ENCODE data around the gene THSD7B. TPM values are rescaled to one million over a fixed set of nuclear protein-coding genes. Genes with fewer than 3 reads are reported as not detected.
"Not testable (repeated sequence)": the region's sequence is repeated elsewhere in the genome, so short reads cannot be mapped to it uniquely, and the experiment has no call there.

THSD7B gene
- total RNA-seq, 2 donors from 2014 or later = 0.16 to 0.88 TPM

DNA sequence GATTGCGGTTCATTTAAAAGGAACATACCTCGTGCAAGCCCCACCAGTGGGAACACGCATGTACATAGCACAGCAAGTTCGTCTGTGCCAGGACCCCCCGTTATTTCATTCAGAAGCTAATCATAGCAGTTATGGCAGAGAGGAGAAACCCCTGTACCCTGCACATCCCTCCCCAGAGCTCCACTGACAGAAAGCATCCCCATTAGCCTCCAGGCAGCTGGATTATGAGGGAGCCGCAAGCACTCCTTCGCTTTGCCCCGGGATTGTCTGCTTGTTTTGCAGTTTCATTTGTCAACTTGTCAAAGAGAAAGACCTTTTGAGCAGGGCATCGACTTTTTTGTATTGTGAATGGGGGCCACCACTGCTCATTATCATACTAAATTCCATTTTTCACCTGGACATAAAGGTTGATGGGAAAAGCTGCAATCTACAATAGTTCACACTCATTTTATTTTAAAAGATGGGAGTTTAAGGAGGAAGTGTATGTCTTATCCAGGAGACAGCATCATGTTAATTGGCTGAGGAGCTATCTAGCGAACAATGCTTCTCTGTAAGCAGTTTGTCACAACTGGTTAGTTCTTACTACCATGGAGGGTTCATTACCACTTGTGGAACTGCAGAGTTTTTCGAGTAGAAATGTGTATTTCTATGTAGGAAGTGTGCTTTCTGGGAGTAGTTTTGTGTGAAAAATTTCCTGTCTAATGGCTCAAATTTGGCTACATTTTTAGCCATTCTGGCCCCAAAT, 255.3 kb downstream of the THSD7B start:
- intact Hi-C loops (cut with DNase I) = no loop called here
- no peak for DNase-seq
- ATAC-seq = no peak

DNA sequence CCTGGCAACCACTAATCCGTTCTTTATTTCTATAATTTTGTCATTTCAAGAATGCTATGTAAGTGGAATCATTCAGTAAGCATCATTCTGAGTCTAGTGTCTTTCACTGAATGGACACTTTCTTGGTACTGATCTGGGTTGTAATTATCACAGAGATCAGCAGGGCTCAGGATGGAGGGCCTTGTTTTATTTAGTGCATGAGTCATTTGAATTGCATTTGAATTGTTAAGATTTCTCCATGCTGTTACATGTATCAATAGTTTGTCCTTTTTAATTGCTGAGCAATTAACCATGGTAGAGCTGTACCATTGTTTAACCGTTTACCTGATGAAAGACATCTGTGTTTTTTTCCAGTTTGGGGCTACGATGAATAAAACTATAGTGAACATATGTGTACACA, 256.4 kb downstream of the THSD7B start:
- ATAC-seq (no peak), DNase-seq (no peak)
- intact Hi-C loops (cut with DNase I) = no loop called here

DNA sequence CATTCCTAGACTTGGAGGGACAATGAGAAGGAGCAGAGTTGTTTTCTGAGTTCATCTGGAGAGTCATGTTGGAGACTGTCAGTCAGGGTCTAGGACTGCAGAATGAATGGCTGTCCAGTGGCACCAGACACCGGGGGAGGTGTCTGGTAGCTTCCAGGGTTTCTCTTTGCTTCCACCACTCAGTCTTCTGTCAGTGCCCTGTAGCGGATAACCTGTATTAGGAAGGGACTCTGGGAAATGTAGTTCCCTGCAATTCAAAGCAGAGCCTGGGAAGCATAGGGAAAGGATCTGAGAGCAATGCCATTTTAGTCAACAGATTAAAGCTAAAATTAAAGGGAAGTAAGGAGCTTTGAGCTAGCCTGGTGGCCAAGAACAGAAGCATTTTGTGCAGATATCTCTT, 257.9 kb downstream of the THSD7B start:
- no peak for ATAC-seq
- intact Hi-C loops (cut with DNase I) = no loop called here
- no peak for DNase-seq

DNA sequence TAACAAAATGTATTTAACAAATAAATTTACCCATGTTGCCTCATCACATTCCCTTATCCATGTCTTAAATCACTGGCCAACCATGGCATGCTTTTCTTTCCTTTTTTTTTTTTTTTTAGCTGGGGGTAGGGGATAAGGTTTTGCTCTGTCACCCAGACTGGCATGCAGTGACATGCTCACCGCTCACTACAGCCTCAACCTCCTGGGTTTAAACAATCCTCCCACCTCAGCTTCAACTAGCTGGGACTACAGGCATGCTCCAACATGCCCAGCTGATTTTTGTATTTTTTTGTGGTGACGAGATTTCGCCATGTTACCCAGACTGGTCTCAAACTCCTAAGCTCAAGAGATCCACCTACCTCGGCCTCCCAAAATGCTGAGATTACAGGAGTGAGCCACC, 266.4 kb downstream of the THSD7B start:
- ATAC-seq (no peak), DNase-seq (no peak)
- intact Hi-C loops (cut with DNase I) = no loop called here

DNA sequence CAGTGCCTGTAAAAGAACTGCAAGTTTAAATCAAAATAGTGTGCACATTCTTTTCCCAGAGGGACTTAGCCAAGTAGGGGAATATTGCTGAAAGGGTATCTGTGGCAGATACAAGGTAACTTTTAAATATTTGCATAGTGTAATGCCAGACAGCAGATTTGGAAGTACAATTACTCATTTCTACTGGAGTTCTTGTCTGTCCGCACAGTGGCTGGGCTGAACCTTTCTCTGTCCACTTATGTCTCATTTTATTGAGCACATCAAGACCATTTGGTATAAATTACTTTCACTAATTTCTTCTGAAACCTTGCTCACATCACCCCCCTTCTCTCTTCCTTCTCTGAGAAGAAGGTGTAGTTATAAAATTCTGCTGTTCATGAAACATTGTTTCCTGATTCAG, 271.3 kb downstream of the THSD7B start:
- ATAC-seq = no peak

DNA sequence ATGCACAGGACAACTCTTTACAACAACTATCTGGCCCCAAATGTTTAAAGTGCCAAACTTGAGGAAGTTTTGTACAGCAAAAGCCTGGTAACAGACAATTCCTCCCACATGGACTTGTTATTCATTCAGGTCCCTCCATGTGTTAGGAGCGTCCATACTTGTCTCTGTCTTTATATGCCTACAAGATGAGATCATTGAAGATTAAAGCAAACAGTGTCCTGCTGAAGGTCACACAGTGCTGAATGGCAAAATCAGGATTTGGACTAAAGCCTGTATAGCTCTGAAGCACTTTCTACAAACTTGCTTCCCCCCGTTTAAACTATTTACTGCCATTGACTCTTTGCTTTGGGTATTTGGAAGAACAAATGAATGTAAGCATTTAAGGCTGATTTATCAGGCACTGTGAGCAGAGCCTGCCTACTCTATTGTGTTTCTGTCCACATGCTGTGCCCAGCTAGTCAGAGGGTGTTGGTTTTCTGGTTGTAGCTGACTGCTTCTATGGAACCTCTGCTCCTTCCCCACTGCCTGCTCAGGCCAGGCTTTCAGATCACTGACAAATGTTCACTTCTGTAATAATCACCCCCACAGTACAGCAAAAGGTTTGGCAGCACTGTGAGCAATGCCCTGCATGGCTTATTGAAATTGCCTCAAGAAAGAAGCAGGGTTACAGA, 274.3 kb downstream of the THSD7B start:
- intact Hi-C loops (cut with DNase I) = no loop called here
- ATAC-seq (no peak), DNase-seq (no peak)

More for the DNA sequence above, 271.3 kb downstream of the THSD7B start:
- no peak for DNase-seq
- intact Hi-C loops (cut with DNase I) = no loop called here

DNA sequence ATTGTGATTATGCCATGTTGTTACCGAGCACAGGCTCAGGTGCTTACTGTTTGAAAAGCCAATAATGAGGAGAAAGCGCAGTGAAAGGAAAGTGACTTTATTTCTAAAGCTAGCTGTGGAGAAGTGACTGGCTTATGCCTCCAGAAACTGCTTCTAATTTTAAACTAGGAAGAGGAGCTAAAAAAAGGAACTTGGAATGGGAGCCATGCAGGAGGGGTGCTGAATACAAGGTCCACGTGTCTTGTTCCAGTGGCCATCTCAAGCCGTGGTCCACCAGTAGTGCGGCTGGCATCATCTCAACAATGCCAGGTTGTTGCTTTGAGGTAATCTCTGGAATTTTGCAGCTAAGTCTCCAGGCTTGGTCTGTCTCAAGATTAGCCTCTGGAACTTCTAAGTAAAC, 282.0 kb downstream of the THSD7B start:
- DNase-seq = no peak
- no peak for ATAC-seq
- intact Hi-C loops (cut with DNase I) = no loop called here

DNA sequence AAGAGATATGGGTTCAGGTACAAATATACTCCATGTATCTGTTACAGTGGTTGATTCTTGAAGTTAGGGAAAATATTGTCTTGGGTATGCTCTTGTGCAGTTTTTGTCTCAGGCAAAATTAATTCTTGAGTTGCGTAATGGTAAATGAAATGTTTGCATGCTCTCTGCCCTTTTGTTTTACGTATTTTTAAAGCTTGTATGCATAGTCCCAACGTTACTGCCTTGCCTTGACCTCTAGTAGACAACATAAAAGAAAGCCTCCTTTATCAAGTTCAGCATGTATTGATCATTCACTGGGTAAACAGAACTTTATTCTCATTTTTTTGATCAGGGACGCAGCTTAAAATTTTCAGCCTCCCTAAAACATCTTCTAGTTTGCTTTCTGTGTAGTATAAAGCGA, 283.1 kb downstream of the THSD7B start:
- intact Hi-C loops (cut with DNase I) = no loop called here
- DNase-seq = no peak
- ATAC-seq = no peak

DNA sequence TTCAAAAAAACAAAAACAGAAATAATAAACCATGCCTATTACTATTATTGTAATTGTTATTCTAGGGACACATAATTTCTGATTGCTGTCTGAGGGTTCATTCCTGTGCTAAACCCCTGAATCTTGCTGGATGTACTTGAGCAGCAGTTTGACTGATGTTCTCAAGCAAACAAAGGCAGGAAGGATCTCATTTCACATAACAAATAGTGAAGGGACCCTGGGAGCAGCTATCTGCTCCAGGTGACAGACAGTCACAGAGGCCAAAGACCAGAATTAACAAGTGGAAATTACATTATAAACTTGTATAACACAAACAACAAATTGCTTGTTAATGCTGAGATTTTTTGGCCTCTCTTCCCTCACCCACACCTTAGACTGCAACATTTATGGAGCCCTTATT, 284.2 kb downstream of the THSD7B start:
- ATAC-seq (no peak), DNase-seq (no peak)
- intact Hi-C loops (cut with DNase I) = no loop called here

DNA sequence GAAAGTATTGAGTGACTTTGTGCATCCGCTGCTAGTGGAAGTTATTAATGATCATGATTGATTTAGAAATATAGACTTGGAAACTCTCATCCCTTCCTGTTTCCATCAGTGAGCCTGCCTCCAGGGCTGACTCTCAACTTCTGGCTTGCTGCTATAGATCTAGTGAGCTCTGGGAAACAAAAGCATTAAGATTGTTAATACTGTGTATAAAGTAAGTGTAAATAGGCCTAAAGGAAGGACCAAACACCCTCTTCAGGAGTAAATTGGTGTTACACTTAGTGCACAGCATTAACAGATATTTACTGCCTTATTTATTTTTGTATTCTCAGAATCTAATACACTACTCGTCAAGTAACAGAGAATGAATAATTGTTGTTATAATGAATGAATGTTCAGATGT, 285.6 kb downstream of the THSD7B start:
- intact Hi-C loops (cut with DNase I) = no loop called here
- DNase-seq (no peak), ATAC-seq (no peak)

DNA sequence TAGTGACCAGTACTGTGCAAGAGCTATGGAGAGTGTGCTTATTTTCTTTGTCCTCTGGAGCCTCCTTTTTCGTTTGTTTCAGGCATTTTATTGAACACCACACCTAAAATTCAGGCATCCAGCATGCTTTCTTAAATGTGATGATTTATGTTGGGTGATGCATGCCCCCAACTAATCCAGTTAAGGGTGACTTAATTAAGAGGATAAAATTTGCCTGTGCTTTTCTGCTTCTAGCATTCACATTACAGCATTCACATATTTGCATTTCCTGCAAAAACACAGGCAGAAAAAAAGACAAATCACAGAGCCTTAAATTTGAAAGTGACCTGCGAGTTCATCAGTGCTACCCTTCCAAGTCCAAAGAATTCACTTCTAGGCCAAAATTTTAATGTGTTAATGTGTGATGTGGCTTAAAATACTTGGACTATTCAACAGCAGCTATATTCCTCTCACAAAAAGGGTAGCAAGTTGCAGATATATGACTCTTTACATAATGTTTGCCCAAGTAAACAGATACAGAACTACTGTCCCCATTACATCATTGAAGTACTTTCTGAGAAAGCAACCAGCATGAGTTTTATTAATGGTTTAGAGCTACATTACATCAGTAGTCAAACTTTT, 286.5 kb downstream of the THSD7B start:
- ATAC-seq (no peak), DNase-seq (no peak)
- intact Hi-C loops (cut with DNase I) = no loop called here

DNA sequence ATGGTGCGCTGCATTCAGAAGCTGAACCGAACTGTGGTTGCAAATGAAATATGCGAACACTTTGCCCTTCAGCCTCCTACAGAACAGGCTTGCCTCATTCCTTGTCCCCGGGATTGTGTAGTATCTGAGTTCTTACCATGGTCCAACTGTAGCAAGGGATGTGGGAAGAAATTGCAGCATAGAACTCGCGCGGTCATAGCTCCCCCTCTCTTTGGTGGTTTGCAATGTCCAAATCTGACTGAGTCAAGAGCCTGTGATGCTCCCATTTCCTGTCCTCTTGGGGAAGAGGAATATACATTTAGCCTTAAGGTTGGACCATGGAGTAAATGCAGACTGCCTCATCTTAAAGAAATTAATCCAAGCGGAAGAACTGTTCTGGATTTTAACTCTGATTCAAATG, 291.4 kb downstream of the THSD7B start:
- ATAC-seq (no peak), DNase-seq (no peak)
- intact Hi-C loops (cut with DNase I) = no loop called here

DNA sequence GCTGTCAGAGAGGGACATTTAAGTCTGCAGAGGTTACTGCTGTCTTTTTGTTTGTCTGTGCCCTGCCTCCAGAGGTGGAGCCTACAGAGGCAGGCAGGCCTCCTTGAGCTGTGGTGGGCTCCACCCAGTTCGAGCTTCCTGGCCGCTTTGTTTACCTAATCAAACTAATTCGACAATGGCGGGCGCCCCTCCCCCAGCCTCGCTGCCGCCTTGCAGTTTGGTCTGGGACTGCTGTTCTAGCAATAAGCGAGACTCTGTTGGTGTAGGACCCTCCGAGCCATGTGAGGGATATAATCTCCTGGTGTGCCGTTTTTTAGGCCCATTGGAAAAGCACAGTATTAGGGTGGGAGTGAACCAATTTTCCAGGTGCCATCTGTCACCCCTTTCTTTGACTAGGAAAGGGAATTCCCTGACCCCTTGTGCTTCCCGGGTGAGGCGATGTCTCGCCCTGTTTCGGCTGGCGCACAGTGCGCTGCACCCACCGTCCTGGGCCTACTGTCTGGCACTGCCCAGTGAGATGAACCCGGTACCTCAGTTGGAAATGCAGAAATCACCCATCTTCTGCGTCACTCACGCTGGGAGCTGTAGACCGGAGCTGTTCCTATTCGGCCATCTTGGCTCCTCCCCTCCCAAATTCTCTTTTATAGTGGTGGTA, 310.9 kb downstream of the THSD7B start:
- DNase-seq; intact Hi-C loops (cut with DNase I); ATAC-seq: not testable (repeated sequence)

DNA sequence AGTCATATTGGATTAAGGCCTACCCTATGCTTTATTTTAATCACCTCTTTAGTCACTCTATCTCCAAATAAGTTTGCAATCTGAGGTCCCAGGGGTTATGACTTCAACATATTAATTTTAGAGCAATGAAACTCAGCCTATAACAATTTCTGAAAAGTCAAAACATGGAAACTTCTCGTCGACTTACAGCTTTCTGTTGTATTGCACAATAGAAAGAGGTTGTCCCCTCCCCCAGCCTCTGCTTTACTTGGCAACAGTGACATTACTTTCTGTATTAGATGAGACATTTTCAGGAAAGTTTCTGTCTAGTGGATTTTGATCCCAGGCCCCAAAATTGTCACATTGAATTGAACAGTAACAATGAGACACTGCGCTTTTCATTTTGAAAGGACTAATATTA, 326.4 kb downstream of the THSD7B start:
- intact Hi-C loops (cut with DNase I) = no loop called here
- ATAC-seq (no peak), DNase-seq (no peak)

DNA sequence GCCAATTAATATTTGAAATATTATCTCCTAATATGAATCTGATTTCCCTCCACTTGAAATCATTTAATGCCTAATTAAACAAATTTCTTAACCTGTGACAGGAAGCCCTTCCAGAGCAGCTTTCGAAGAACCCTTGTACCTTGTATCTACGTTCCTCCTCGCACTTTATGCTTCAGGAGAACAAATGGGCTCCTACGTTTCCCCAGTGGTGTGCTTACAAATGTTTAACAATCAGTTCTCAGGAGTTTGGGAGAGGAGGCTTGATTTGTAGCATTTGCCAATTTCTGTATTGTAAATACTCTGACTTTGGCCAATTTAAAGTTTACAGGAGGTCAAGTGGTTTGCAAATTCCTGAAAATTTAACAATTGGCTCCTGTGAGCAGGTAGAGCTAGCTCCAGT, 327.8 kb downstream of the THSD7B start:
- intact Hi-C loops (cut with DNase I) = no loop called here
- DNase-seq (no peak), ATAC-seq (no peak)

DNA sequence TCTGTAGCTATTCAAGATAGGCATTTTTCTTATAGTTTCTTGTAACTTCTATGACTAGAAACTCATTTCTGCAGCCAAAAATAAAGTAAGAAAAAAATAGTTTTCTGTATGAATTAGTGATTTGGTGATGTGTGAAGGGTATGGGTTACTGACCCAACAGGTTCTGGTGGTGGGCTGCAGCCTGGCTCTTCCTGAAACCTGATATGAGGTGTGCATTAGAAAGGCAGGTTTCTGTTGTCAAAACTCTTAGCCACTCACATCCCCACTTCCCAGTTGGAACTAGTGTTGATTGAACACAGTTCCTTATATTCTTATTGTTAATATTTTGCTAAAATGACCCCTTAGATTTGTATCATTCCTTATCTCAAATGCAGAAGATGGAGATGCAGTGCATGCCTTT, 330.8 kb downstream of the THSD7B start:
- intact Hi-C loops (cut with DNase I) = no loop called here
- DNase-seq (no peak), ATAC-seq (no peak)

DNA sequence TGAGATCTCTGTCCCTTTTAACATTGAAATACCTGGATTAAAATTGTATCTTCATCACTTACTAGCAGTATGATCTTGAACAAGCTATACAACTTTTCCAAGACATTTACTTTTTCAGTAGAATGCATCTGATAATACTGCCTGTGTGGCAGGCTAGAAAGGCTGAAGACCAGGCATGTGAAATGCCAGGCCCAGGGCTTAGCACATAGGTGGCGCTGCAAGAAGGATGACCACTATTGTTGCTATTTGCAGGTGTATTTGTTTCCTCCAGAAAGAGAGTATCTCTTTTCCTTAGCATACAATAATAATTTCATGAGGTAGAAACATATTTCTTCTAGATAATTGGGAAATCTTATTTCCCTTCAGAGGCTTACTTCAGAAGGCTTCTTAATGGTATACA, 331.3 kb downstream of the THSD7B start:
- no peak for DNase-seq
- intact Hi-C loops (cut with DNase I) = no loop called here
- ATAC-seq = no peak

DNA sequence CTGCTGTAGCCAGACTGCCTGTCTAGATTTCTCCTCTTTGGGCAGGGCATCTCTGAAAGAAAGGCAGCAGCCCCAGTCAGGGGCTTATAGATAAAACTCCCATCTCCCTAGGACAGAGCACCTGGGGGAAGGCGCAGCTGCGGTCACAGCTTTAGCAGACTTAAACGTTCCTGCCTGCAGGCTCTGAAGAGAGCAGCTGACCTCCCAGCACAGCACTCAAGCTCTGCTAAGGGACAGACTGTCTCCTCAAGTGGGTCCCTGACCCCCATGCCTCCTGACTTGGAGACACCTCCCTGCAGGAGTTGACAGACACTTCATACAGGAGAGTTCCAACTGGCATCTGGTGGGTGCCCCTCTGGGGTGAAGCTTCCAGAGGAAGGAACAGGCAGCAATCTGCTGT, 336.5 kb downstream of the THSD7B start:
- DNase-seq; intact Hi-C loops (cut with DNase I); ATAC-seq: not testable (repeated sequence)

DNA sequence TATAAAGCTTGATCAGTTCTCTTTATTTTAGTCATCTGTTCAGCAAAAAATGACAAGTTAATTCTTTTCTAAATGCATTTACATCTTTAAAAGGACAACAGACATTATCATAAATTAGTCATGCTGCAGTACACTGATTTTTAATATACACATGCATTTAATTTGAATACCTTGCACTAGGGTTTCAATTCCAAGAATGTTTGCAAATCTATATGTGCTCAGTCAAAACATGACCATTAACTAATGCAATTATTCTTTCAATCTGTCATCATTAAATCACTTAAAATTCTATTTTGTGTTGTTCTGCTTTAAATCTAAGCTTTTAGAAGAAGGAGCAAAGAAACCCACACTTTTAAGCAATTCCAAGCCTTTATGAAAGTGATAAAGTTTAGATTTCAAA, 342.6 kb downstream of the THSD7B start:
- ATAC-seq (no peak), DNase-seq (no peak)
- intact Hi-C loops (cut with DNase I) = no loop called here

DNA sequence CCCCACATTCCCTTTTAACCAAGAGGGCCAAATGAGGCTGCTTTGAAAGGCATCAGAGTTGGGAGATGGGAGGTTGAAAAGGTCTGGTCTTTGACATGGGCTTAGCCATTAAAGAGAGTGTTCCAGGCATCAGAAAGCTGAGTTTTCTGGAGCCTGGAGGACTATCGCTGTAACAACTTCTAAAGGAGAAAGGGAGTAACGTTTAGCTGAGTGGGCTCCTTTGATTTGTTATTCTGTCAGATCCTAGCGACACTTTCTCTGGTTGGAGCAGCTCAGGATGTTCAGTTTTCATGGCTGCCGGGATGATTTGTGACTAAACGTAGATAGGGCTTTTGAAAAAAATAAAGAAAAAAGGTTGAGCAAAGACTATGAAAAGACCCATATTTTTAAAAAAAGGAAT, 346.6 kb downstream of the THSD7B start:
- ATAC-seq = no peak
- intact Hi-C loops (cut with DNase I) = no loop called here
- no peak for DNase-seq

Data from left cardiac atrium (tissue), 4 donors.